HCT116 (cell line): Measurements from ENCODE around the gene TEK. TPM values are rescaled to one million over a fixed set of nuclear protein-coding genes. Genes with fewer than 3 reads are reported as not detected.

Experiments used
- ATAC-seq: fragments of 200-7000 bp; cut with Tn5 transposase; 2 replicates; pipeline ENCODE4 v1.9.1; 2020; ENCODE audit warnings: mild to moderate bottlenecking, moderate library complexity
- BruUV-seq: library from RNA; stranded (reverse); fragments of 400-500 nt; replicated peaks from 2 replicates; lab custom pipeline; 2021; lab: Mats Ljungman, UMichigan
- CTCF ChIA-PET: fragments of 300-600 bp; sonication (Branson Sonifier 250); formaldehyde crosslinking; loops from one replicate; lab custom pipeline; 2021; ENCODE audit warnings: antibody characterized with exemption; lab: Charles Lee
- POLR2A ChIA-PET: fragments of 300-600, 350-600 bp; sonication (Branson Sonifier 250); formaldehyde crosslinking; loops from one replicate; lab custom pipeline; 2021; ENCODE audit warnings: antibody characterized with exemption; lab: Charles Lee
- RAD21 ChIA-PET, 2 experiments: fragments of 300-600 bp; sonication (Branson Sonifier 250); formaldehyde crosslinking; loops; one replicate each; lab custom pipeline; 2023; ENCODE audit warnings: low total read pairs in 2 of 2; ENCODE audit not compliant: uncharacterized antibody in 2 of 2, unreplicated experiment in 2 of 2, low non-redundant PET in 1 of 2; lab: Charles Lee
- DNase-seq: peaks from one replicate; pipeline ENCODE4 v3.0.0-alpha.2; 2010; ENCODE audit warnings: low read depth, low spot score
- H2AFZ ChIP-seq: fragments of 200-600 bp; shearing (Covaris generic), sonication (generic); 2 replicates; pipeline ENCODE4 v1.6.1; 2017; ENCODE audit warnings: low read depth, mixed run types, mixed read lengths, antibody characterized with exemption, low read length; ENCODE audit not compliant: poor library complexity, severe bottlenecking
- H3K27ac ChIP-seq: 2 replicates; pipeline ENCODE4 v1.5.1; 2012; ENCODE audit warnings: low read depth, low read length
- H3K27me3 ChIP-seq: fragments of 200-600 bp; sonication (generic); 2 replicates; pipeline ENCODE4 v1.6.1; 2016; ENCODE audit warnings: mixed run types, low read length, mixed read lengths; ENCODE audit not compliant: insufficient read depth
- H3K36me3 ChIP-seq, 2 experiments: fragments of 200-500 bp in 1 of 2; fragments of 200-600 bp in 1 of 2; sonication (Bioruptor generic) in 1 of 2; sonication (generic) in 1 of 2; 2 replicates each; pipeline versions ENCODE4 v1.5.1 to v1.6.1; 2014 to 2016; ENCODE audit warnings: low read length in 2 of 2, inconsistent platforms in 1 of 2, mixed read lengths in 1 of 2, mixed run types in 1 of 2; ENCODE audit not compliant: insufficient read depth in 2 of 2, control insufficient read depth in 1 of 2
- H3K4me1 ChIP-seq, 2 experiments: fragments of 200-600 bp in 1 of 2; sonication (generic) in 1 of 2; 2 replicates each; pipeline versions ENCODE4 v1.5.1 to v1.6.1; 2012 to 2017; ENCODE audit warnings: low read length in 2 of 2, inconsistent platforms in 1 of 2, mild to moderate bottlenecking in 1 of 2, mixed read lengths in 1 of 2, mixed run types in 1 of 2, moderate library complexity in 1 of 2; ENCODE audit not compliant: insufficient read depth in 2 of 2, control insufficient read depth in 1 of 2
- H3K4me2 ChIP-seq: fragments of 200-600 bp; sonication (generic); 2 replicates; pipeline ENCODE4 v1.6.1; 2017; ENCODE audit warnings: mixed run types, low read length, mixed read lengths
- H3K4me3 ChIP-seq, 2 experiments: fragments of 200-600 bp in 1 of 2; sonication (generic) in 1 of 2; replicated peaks in 1 of 2; 2 replicates each; pipeline ENCODE4 v1.5.1; 2011 to 2016; ENCODE audit warnings: low read length in 2 of 2, control low read depth in 1 of 2, low read depth in 1 of 2, mild to moderate bottlenecking in 1 of 2, mixed read lengths in 1 of 2, mixed run types in 1 of 2
- H3K79me2 ChIP-seq: fragments of 200-600 bp; sonication (generic); 2 replicates; pipeline ENCODE4 v1.6.1; 2017; ENCODE audit warnings: mild to moderate bottlenecking, mixed run types, low read length, moderate library complexity, mixed read lengths; ENCODE audit not compliant: insufficient read depth
- H3K9ac ChIP-seq: fragments of 200-600 bp; sonication (generic); 2 replicates; pipeline ENCODE4 v1.6.1; 2016; ENCODE audit warnings: low read length, mixed read lengths
- H3K9me2 ChIP-seq: fragments of 200-600 bp; sonication (generic), shearing (Covaris generic); 2 replicates; pipeline ENCODE4 v1.6.1; 2017; ENCODE audit warnings: mixed run types, mild to moderate bottlenecking, moderate library complexity; ENCODE audit not compliant: insufficient read depth
- H3K9me3 ChIP-seq, 2 experiments: fragments of 200-500 bp in 1 of 2; fragments of 200-600 bp in 1 of 2; sonication (Bioruptor generic) in 1 of 2; sonication (generic) in 1 of 2; 2 replicates each; pipeline ENCODE4 v1.6.1; 2014 to 2017; ENCODE audit warnings: low read length in 2 of 2, mixed read lengths in 2 of 2, inconsistent platforms in 1 of 2, low read depth in 1 of 2, mild to moderate bottlenecking in 1 of 2, mixed run types in 1 of 2, moderate library complexity in 1 of 2; ENCODE audit not compliant: control insufficient read depth in 1 of 2, insufficient read depth in 1 of 2
- H4K20me1 ChIP-seq: fragments of 200-600 bp; sonication (generic), shearing (Covaris generic); 2 replicates; pipeline ENCODE4 v1.6.1; 2017; ENCODE audit warnings: mixed run types, mild to moderate bottlenecking, moderate library complexity; ENCODE audit not compliant: insufficient read depth
- ATF3 ChIP-seq: IDR thresholded peaks from 2 replicates; pipeline ENCODE4 v1.6.1; 2012
- CBX3 ChIP-seq: IDR thresholded peaks from 2 replicates; pipeline ENCODE4 v1.6.1; 2012; ENCODE audit warnings: low read depth
- CEBPB ChIP-seq: IDR thresholded peaks from 2 replicates; pipeline ENCODE4 v1.6.1; 2012; ENCODE audit warnings: low read depth
- ELF1 ChIP-seq: IDR thresholded peaks from 2 replicates; pipeline ENCODE4 v1.6.1; 2012; ENCODE audit warnings: low read depth, borderline replicate concordance
- EZH2phosphoT487 ChIP-seq: fragments of 200-600 bp; IDR thresholded peaks from 2 replicates; pipeline ENCODE4 v1.6.1; 2018; ENCODE audit warnings: antibody characterized with exemption, borderline replicate concordance
- FOSL1 ChIP-seq: IDR thresholded peaks from 2 replicates; pipeline ENCODE4 v1.6.1; 2012; ENCODE audit warnings: low read depth
- POLR2A ChIP-seq: IDR thresholded peaks from 2 replicates; pipeline ENCODE4 v1.7.0; 2011; ENCODE audit warnings: borderline replicate concordance; ENCODE audit not compliant: insufficient read depth, insufficient read length; ENCODE audit errors: extremely low read depth
- POLR2AphosphoS5 ChIP-seq: IDR thresholded peaks from 2 replicates; pipeline ENCODE4 v1.6.1; 2011; ENCODE audit warnings: mild to moderate bottlenecking, low read depth, low read length, moderate library complexity
- REST ChIP-seq: IDR thresholded peaks from 2 replicates; pipeline ENCODE4 v1.6.1; 2012; ENCODE audit warnings: low read depth
- SRF ChIP-seq: IDR thresholded peaks from 2 replicates; pipeline ENCODE4 v1.6.1; 2012; ENCODE audit warnings: low read depth
- TCF7L2 ChIP-seq: IDR thresholded peaks from 2 replicates; pipeline ENCODE4 v1.7.0; 2011; ENCODE audit warnings: borderline replicate concordance, inconsistent platforms; ENCODE audit not compliant: insufficient read depth, insufficient read length; ENCODE audit errors: extremely low read depth
- ZFX ChIP-seq: fragments of 450-650 bp; IDR thresholded peaks from 2 replicates; pipeline ENCODE4 v1.6.1; 2017
- ZNF274 ChIP-seq: fragments of 200-500 bp; sonication (Bioruptor generic); IDR thresholded peaks from 2 replicates; pipeline ENCODE4 v1.6.1; 2014; ENCODE audit warnings: mild to moderate bottlenecking, low read depth, low read length, inconsistent platforms
- intact Hi-C: fragments of 100-400 bp; cut with micrococcal nuclease; formaldehyde crosslinking; loops from 2 replicates; pipeline ENCODE4 v1.10.0; 2022
- total RNA-seq: library from RNA; stranded (reverse); gene quantifications from one replicate; pipeline ENCODE4 v1.2.1, GENCODE V29; 2021; ENCODE audit not compliant: unreplicated experiment
- TF ChIP-seq, protein P1 (sequence below): IDR thresholded peaks from 2 replicates; pipeline ENCODE4 v1.6.1; 2012
- TF ChIP-seq, protein P2 (sequence below), 3 experiments: fragments of 200-600 bp in 1 of 3; sonication (generic) in 1 of 3; IDR thresholded peaks in 2 of 3; conservative IDR thresholded peaks in 1 of 3; 2 replicates each; pipeline ENCODE4 v1.5.1; 2012 to 2017; ENCODE audit warnings: low read depth in 2 of 3, low read length in 2 of 3, antibody characterized with exemption in 1 of 3, borderline replicate concordance in 1 of 3, control low read depth in 1 of 3, mild to moderate bottlenecking in 1 of 3, mixed read lengths in 1 of 3, mixed run types in 1 of 3, moderate library complexity in 1 of 3; ENCODE audit not compliant: insufficient read depth in 1 of 3

TEK gene
- total RNA-seq, 1 experiment from 2014 or later, result 0.15 TPM

DNA sequence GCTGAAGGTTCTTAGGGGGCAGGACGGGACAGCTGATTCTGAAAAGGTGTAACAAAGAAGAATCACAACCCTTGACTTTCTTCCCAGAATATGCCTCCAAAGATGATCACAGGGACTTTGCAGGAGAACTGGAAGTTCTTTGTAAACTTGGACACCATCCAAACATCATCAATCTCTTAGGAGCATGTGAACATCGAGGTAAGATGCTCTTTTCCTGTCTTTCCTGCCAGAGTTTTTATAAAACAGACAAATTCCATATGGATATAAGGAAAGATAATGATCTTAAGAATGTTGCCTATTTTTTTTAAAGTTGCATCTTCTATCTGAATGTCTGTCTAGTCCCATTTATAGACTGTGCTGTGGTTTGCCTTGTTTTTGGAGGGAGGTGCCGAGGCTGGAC is 100.0 kb downstream of the TEK start:
- intact Hi-C loops, result no loop called here
- Histone ChIP-seq H3K4me3 (no peak overlapping the region), H3K4me2 (no peak overlapping the region), H3K27ac (no peak overlapping the region), H3K27me3 (peaks cover 11% of the 10 kb centered on the region), H2AFZ (no peak overlapping the region), H3K4me1 (no peaks in the 10 kb centered on the region), H3K9me3 (no peaks in the 10 kb centered on the region), H3K9me2 (no peaks in the 10 kb centered on the region), H4K20me1 (no peaks in the 10 kb centered on the region), H3K9ac (no peak overlapping the region), H3K79me2 (no peaks in the 10 kb centered on the region), H3K36me3 (no peaks in the 10 kb centered on the region)
- no peak for TF ChIP-seq ATF3
- no peak for TF ChIP-seq CBX3
- no peak for TF ChIP-seq POLR2A
- TF ChIP-seq, protein P1, sequence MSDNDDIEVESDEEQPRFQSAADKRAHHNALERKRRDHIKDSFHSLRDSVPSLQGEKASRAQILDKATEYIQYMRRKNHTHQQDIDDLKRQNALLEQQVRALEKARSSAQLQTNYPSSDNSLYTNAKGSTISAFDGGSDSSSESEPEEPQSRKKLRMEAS, result no peak
- no peak for TF ChIP-seq ZFX
- TF ChIP-seq ZNF274, result no peak
- BruUV-seq, result no TSS peak
- ChIA-PET RAD21 (no interaction called here), POLR2A (no interaction called here), CTCF (no interaction called here)
- no peak for ATAC-seq
- DNase-seq, result no peak

DNA sequence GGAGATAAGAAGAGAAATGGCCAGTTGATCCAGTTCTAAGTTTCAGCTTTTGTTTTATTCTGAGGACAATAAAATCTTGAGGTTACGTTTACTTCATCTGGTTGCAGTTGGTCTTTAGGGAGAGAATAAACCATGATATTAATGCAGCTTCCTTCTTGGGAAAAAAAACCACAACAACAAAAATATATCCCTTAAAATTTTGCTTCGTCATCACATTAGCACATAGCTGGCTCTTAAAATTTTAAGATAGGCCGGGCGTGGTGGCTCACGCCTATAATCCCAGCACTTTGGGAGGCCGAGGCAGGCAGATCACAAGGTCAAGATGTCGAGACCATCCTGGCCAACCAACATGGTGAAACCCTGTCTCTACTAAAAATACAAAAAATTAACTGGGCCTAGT is 101.6 kb downstream of the TEK start:
- ChIA-PET POLR2A (no interaction called here), CTCF (no interaction called here), RAD21 (no interaction called here)
- Histone ChIP-seq H3K9ac (no peak overlapping the region), H3K79me2 (no peaks in the 10 kb centered on the region), H3K4me1 (no peaks in the 10 kb centered on the region), H3K9me2 (no peaks in the 10 kb centered on the region), H3K4me2 (no peak overlapping the region), H4K20me1 (no peaks in the 10 kb centered on the region), H3K4me3 (no peak overlapping the region), H3K36me3 (no peaks in the 10 kb centered on the region), H3K27me3 (peaks cover 24% of the 10 kb centered on the region), H2AFZ (no peak overlapping the region), H3K9me3 (no peaks in the 10 kb centered on the region), H3K27ac (no peak overlapping the region)
- intact Hi-C loops, result no loop called here
- no TSS peak for BruUV-seq
- no peak for DNase-seq
- no peak for ATAC-seq
- TF ChIP-seq, protein P2, sequence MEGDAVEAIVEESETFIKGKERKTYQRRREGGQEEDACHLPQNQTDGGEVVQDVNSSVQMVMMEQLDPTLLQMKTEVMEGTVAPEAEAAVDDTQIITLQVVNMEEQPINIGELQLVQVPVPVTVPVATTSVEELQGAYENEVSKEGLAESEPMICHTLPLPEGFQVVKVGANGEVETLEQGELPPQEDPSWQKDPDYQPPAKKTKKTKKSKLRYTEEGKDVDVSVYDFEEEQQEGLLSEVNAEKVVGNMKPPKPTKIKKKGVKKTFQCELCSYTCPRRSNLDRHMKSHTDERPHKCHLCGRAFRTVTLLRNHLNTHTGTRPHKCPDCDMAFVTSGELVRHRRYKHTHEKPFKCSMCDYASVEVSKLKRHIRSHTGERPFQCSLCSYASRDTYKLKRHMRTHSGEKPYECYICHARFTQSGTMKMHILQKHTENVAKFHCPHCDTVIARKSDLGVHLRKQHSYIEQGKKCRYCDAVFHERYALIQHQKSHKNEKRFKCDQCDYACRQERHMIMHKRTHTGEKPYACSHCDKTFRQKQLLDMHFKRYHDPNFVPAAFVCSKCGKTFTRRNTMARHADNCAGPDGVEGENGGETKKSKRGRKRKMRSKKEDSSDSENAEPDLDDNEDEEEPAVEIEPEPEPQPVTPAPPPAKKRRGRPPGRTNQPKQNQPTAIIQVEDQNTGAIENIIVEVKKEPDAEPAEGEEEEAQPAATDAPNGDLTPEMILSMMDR (IDR thresholded peaks at IDR 0.05 in 2 of 3, conservative IDR thresholded peaks at IDR 0.05 in 1 of 3; ENCODE audit: borderline replicate concordance in 1 of 3, insufficient read depth in 1 of 3, low read depth in 2 of 3, low read length in 2 of 3), result no peak
- TF ChIP-seq REST (no peak), CEBPB (no peak), FOSL1 (no peak), TCF7L2 (no peak), ATF3 (no peak), EZH2phosphoT487 (no peak), POLR2AphosphoS5 (no peak), ELF1 (no peak), CBX3 (no peak), SRF (no peak)
- TF ChIP-seq, protein P1, result no peak
